Activated T-cell treated with anti-CD3 and anti-CD28 coated beads, Interleukin-2, amount 50 U/mL, for 4 hours (primary cell): ENCODE results near the gene LACTB. TPM values are rescaled to one million over a fixed set of nuclear protein-coding genes. Genes with fewer than 3 reads are reported as not detected.

Source experiments
- ATAC-seq, 2 donors: fragments of 200-7000 bp; cut with Tn5 transposase; one replicate each; pipeline ENCODE4 v1.10.0; 2021
- DNase-seq: peaks from one replicate; pipeline ENCODE4 v3.0.0-alpha.2; 2020
- H3K27me3 Mint-ChIP-seq: one replicate; pipeline ENCODE4 v1.8.0; 2021; ENCODE audit warnings: low read depth, mixed read lengths
- H3K36me3 Mint-ChIP-seq: one replicate; pipeline ENCODE4 v1.8.0; 2022; ENCODE audit warnings: mixed read lengths; ENCODE audit not compliant: insufficient read depth
- H3K4me1 Mint-ChIP-seq: one replicate; pipeline ENCODE4 v1.8.0; 2021; ENCODE audit warnings: low read depth, mixed read lengths
- H3K4me3 Mint-ChIP-seq: one replicate; pipeline ENCODE4 v1.8.0; 2021; ENCODE audit warnings: mild to moderate bottlenecking, moderate library complexity, mixed read lengths
- H3K9me3 Mint-ChIP-seq: one replicate; pipeline ENCODE4 v1.8.0; 2021; ENCODE audit warnings: mixed read lengths
- total RNA-seq, 3 donors: library from RNA; stranded (reverse); gene quantifications; one replicate each; pipeline ENCODE4 v1.2.1, GENCODE V29; 2021

Gene LACTB
- total RNA-seq, 3 donors from 2014 or later: 13.6 to 16.5 (median 14.2) TPM

DNA sequence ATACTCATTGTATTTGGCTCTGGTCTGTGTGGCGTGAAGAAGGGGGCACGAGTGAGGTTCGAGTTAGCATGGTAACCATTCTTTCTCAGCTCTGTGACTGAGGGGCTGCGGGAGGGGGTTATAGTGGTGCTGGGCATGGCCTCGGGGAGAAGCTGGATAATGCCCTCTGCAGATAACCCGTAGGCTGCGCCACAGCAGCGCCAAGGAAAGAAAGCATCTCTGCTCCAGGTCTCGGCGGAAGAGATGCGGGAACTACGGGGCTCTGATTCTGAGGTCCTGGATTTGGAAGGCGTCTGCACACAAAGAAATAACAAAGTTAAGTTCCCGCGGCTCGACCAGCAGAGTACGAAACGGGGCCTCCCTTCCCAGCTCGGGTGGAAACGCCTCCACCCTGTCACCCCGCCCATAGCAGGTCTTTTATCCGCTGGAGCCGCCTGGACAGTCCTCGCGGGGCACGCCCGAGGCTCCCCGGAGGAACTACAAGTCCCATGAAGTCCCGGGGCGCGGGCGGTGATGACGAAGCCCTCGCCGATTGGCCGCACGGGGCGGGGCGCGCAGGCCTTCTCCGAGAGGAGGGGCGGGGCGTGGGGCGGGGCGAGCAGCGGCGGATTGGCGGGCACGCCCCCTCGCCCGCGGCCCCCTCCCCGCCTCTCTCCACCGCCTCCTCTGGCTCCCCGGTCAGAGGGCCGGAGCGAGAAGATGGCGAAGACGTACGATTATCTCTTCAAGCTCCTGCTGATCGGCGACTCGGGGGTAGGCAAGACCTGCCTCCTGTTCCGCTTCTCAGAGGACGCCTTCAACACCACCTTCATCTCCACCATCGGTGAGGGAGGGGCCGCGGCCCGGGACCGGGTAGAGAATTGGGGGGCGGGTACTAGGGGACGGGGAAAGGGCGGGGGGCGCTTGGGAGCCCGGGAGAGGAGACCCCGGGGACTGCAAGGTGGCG lies 67.5 kb downstream of the LACTB start, which contains the start of gene RAB8B:
TSS of gene RAB8B (plus strand) at position 681 of the 946 bp plus-strand sequence. CDS start at position 700, 19 bp downstream.
- Mint-ChIP-seq H3K4me1 (peaks cover 39% of the 10 kb centered on the region), H3K27me3 (no peaks in the 10 kb centered on the region)

DNA sequence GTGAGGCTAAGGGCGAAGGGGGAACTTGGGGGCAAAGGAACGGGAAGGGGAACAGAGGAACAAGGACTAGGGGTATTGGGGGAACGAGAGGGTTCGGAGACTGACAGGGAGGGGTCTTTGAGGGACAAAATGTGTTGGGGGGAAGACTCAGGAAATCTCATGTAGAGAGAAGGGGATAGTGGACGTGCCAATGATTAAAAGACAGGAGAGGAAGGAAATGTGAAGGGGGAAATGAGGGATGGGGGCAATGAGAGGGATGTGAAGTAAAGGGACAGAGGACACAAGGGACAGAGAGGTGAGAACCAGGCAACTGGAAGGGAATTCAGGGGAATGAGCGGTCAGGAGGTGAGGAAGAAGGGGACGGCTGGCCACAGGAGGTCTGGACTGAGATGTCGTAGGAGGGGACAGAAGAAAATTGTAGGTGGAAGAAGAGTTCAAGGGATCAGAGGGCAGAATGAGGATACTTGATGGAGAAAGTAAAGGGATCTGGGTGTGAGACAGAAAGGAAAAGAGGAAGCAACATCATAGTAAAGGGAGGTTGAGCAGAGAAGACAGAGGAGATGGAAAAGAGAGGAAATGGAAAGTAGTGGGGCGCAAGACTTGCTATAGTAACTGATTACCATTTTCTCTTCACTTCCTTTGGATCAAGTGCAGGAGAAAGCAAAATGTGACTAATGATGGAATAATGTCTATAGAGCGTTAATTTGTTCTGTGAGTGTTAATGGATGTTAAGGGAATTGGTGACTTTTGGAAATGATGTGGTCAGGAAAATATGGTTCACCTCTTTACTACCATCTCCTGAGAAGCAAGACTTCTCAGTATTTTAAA lies 68.5 kb downstream of the LACTB start:
- Mint-ChIP-seq H3K9me3 (no peaks in the 10 kb centered on the region), H3K27me3 (no peaks in the 10 kb centered on the region), H3K36me3 (peaks cover 15% of the 10 kb centered on the region), H3K4me3 (peak overlapping the region; percentile 98), H3K4me1 (peaks cover 48% of the 10 kb centered on the region)
- ATAC-seq (no peak), DNase-seq (no peak)

More for the DNA sequence above, 67.5 kb downstream of the LACTB start, which contains the start of gene RAB8B:
- peak; percentile 80 to 83 for ATAC-seq
- DNase-seq: peak; percentile 99
- no peaks in the 10 kb centered on the region for H3K9me3 Mint-ChIP-seq
- H3K4me3 Mint-ChIP-seq: peak within 1 kb of the TSS; percentile 98
- peaks cover 13% of the 10 kb centered on the region for H3K36me3 Mint-ChIP-seq

DNA sequence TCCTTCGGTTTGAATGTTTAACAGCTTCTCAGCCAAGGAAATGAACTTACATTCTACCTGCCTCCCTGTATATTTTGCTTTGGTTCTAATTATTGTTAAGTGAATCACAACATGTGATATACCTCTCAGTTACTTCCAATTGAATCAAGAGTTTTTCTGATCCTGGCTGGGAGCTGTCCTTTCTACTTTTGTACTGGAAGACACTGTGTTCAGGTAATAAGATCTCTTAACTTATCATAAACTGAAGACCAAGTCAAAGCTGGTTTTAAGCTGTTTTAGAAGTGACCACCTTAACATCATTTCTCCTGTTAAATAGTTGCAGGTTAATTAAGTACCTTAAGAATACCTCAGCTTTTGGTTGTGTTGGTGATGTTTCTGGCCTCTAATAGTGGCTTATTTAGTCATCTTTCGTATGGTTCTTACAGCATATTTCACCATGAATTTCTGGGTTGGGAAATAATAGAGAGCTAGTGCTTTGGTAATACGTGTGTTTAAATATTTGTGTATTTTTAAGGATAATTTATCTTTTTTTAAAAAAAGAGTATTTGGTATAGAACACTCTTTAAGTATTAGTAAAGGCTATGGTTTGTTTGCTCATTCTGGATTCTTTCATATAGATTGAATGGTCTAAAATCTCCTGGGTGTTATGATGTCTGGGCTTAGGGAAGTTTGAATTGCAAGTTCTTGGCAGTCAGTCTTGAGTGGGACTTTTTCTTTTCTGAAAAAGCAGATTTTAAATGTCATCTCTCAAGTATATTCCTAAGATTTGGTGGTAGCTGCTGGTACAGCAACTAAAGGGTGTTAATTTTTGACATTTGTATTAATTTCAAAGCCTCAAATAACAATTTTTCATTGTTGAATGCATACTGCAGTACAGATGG lies 69.3 kb downstream of the LACTB start:
- H3K9me3 Mint-ChIP-seq: no peaks in the 10 kb centered on the region
- no peaks in the 10 kb centered on the region for H3K27me3 Mint-ChIP-seq
- no peak for DNase-seq

More for the DNA sequence above, 69.3 kb downstream of the LACTB start:
- ATAC-seq: no peak
- peak overlapping the region; percentile 98 for H3K4me3 Mint-ChIP-seq
- peaks cover 19% of the 10 kb centered on the region for H3K36me3 Mint-ChIP-seq
- peaks cover 56% of the 10 kb centered on the region for H3K4me1 Mint-ChIP-seq

Other genes with a start within 250 kb of the LACTB start
- gene TPM1, start 79.1 kb upstream of the LACTB start, total RNA-seq: 10 to 100 TPM in 1 of 3 donors, 1 to 10 TPM in 2; 9.5 to 11.4 (median 9.5) TPM
- gene RPS27L, start 35.6 kb downstream of the LACTB start, total RNA-seq: 100 to 1,000 TPM in 1 of 3 donors, 10 to 100 TPM in 2; 82.0 to 114 (median 91.8) TPM
- 100 to 1,000 TPM; 127 to 166 (median 152) TPM for gene RAB8B, start 67.7 kb downstream of the LACTB start, total RNA-seq
- gene APH1B, start 155.7 kb downstream of the LACTB start, total RNA-seq: 1 to 10 TPM; 1.9 to 4.2 (median 3.7) TPM